Common myeloid progenitor, CD34-positive (primary cell): ENCODE measurements around the gene CDH23.

Source experiments
- CTCF ChIA-PET: fragments of 350-600 bp; sonication (Branson Sonifier 250); formaldehyde crosslinking; loops from one replicate; lab custom pipeline; 2021; ENCODE audit warnings: antibody characterized with exemption; lab: Charles Lee
- POLR2A ChIA-PET: fragments of 350-600 bp; sonication (Branson Sonifier 250); formaldehyde crosslinking; loops from one replicate; lab custom pipeline; 2021; ENCODE audit warnings: antibody characterized with exemption; lab: Charles Lee
- DNase-seq, 3 donors: peaks; one replicate each; pipeline versions ENCODE4 v3.0.0 to v3.0.0-alpha.2; 2013
- H3K27ac ChIP-seq, 2 experiments: 1 replicate in 1 of 2; 2 replicates in 1 of 2; pipeline ENCODE4 v1.7.0; 2013; ENCODE audit warnings: inconsistent platforms in 2 of 2, low read length in 2 of 2, mild to moderate bottlenecking in 2 of 2, low read depth in 1 of 2, moderate library complexity in 1 of 2; ENCODE audit not compliant: severe bottlenecking in 2 of 2, insufficient read depth in 1 of 2, poor library complexity in 1 of 2
- H3K27me3 ChIP-seq, 5 experiments: replicated peaks in 2 of 5; 1 replicate in 3 of 5; 2 replicates in 2 of 5; pipeline versions ENCODE4 v1.6.1 to v1.7.0; 2013; ENCODE audit warnings: low read length in 4 of 5, mild to moderate bottlenecking in 2 of 5, moderate library complexity in 2 of 5, inconsistent platforms in 1 of 5; ENCODE audit not compliant: insufficient read depth in 5 of 5, control insufficient read depth in 4 of 5
- H3K36me3 ChIP-seq, 4 experiments: 1 replicate in 2 of 4; 2 replicates in 2 of 4; pipeline versions ENCODE4 v1.6.1 to v1.7.0; 2013; ENCODE audit warnings: low read length in 3 of 4, control low read depth in 1 of 4, mild to moderate bottlenecking in 1 of 4; ENCODE audit not compliant: control insufficient read depth in 4 of 4, insufficient read depth in 4 of 4
- H3K4me1 ChIP-seq, 4 experiments: 1 replicate in 3 of 4; 2 replicates in 1 of 4; pipeline versions ENCODE4 v1.6.1 to v1.7.1; 2013; ENCODE audit warnings: low read length in 3 of 4, mild to moderate bottlenecking in 3 of 4, control low read depth in 1 of 4, inconsistent platforms in 1 of 4, moderate library complexity in 1 of 4; ENCODE audit not compliant: control insufficient read depth in 4 of 4, insufficient read depth in 4 of 4; ENCODE audit errors: control extremely low read depth in 1 of 4
- H3K4me3 ChIP-seq, 7 experiments: 1 replicate in 4 of 7; 2 replicates in 3 of 7; pipeline versions ENCODE4 v1.5.1 to v1.7.0; 2013; ENCODE audit warnings: mild to moderate bottlenecking in 7 of 7, low read length in 6 of 7, moderate library complexity in 6 of 7, inconsistent platforms in 2 of 7, low read depth in 2 of 7, control low read depth in 1 of 7; ENCODE audit not compliant: insufficient read depth in 4 of 7, control insufficient read depth in 1 of 7; ENCODE audit errors: extremely low read depth in 1 of 7
- H3K9me3 ChIP-seq, 5 experiments: 1 replicate in 4 of 5; 2 replicates in 1 of 5; pipeline versions ENCODE4 v1.6.1 to v1.7.1; 2013; ENCODE audit warnings: low read length in 4 of 5, mild to moderate bottlenecking in 2 of 5, inconsistent platforms in 1 of 5, low read depth in 1 of 5, moderate library complexity in 1 of 5; ENCODE audit not compliant: control insufficient read depth in 4 of 5, insufficient read depth in 2 of 5; ENCODE audit errors: control extremely low read depth in 1 of 5
- WGBS: methylation state at CpG from one replicate; pipeline ENCODE4 v1.1.5; 2013; ENCODE audit not compliant: insufficient coverage; 5-methylcytosine and 5-hydroxymethylcytosine counted together

Gene CDH23

DNA sequence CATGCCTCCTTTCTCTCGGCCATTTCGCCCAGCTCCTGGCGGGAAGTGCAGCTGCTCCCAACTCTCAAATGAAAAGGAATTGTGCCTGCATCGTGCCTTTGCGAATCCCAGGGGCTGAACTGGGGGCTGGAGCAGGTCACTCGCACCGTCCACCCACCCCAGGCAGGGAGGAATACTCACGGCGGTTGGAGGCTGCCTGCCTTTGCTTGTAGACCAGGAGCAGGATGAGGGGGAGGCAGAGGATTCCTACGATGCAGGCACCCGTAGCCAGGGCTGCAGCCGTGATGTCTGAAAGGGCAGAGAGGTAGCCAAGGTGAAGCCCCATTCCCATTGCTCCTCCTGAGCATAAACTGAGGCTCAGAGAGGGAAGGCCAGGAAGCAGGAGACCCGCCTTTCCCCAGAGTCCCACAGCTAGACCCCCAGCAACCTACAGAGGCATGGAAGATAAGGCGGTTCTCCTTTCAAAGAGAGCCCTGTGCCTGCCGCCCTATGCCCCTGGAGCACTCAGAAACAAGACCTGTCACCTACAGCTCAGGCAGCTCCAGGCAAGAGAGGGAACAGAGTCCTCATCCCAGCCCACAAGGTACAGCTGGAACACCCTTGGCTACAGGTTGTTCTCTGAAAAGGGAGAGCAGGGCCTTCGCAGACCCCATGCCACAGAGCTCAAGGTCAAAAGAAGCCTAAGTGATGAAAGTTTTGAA lies 358.6 kb downstream of the CDH23 start:
- ChIA-PET CTCF (interaction anchor here (0.7 to 7.6 kb wide), 11 partner anchors 9 to 371 kb away, joined by 3 to 129 read pairs (median 6); partner anchors contain the start of gene VSIR), POLR2A (interaction anchor here (2.3 kb wide), 1 partner anchor 18 kb away, joined by 9 read pairs; the partner anchor contains the start of gene VSIR)
- Histone ChIP-seq H3K4me3 (peak overlapping the region in 1 of 7 experiments; percentile 7), H3K27me3 (no peaks in the 10 kb centered on the region), H3K36me3 (peaks cover 0 to 50% (median 17%) of the 10 kb centered on the region in 4 experiments), H3K9me3 (no peaks in the 10 kb centered on the region), H3K4me1 (peaks cover 52 to 88% (median 86%) of the 10 kb centered on the region in 4 experiments), H3K27ac (peak overlapping the region; percentile 30 to 63)
- no peak for DNase-seq
- 93% methylated on average over 15 of the region's 16 CpGs for whole genome bisulfite sequencing

DNA sequence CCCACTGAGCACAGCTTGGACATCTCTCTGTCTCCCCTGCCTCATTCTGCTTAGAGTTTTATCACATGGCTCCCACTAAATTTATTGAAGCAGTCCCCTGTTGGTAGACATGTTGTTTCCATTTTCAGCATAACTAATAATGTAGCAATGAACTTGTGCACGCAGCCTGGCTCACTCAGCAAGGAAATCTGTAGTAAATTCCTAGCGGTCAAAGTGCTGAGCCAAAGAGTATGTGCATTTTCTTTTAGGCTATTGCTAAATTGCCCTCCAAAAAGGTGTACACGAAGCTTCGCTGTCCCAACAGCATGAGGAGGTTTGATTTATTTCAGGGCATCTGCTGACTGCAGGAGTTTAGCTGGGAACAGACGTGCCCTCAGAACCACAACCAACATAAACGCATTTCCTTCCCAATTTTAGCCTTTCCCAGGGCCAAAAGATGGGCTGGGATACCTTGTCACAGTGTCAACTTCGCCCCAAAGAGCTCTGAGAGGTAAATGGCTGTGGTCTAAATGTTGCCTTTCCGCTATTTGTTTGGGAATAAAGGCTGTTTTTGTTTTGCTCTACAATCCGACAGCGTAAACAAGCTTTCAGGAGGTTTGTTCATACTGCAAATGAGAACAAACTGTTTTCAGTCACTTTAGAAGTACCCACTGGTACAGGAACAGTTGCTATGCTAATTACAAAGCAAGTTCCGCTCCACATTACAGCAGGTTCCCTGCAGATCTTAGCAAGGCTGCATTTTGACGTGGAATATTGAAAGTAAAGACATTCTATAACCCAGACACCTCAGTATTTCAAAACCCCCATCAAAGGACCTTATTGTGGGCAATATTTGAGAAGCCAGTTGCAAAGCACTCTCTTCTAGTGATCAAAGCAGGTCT lies 359.8 kb downstream of the CDH23 start:
- peak in 2 of 3 donors; percentile 75 to 80 for DNase-seq
- Histone ChIP-seq H3K36me3 (peaks cover 3 to 52% (median 15%) of the 10 kb centered on the region in 4 experiments), H3K9me3 (no peaks in the 10 kb centered on the region), H3K4me1 (peaks cover 52 to 88% (median 87%) of the 10 kb centered on the region in 4 experiments), H3K27ac (peak overlapping the region; percentile 30 to 63), H3K27me3 (no peaks in the 10 kb centered on the region), H3K4me3 (peak overlapping the region in 4 of 7 experiments; percentile 34 to 45 (median 40))
- CTCF ChIA-PET, result interaction anchor here (0.9 to 7.6 kb wide), 14 partner anchors 8 to 61 kb away, joined by 3 to 129 read pairs (median 8); partner anchors contain the start of gene VSIR
- 0% methylated on average over 4 of the region's 12 CpGs for WGBS
- POLR2A ChIA-PET, result interaction anchor here (0.6 to 2.3 kb wide), 4 partner anchors 8 to 988 kb away, joined by 3 to 11 read pairs (median 6); partner anchors contain the start of gene VSIR

DNA sequence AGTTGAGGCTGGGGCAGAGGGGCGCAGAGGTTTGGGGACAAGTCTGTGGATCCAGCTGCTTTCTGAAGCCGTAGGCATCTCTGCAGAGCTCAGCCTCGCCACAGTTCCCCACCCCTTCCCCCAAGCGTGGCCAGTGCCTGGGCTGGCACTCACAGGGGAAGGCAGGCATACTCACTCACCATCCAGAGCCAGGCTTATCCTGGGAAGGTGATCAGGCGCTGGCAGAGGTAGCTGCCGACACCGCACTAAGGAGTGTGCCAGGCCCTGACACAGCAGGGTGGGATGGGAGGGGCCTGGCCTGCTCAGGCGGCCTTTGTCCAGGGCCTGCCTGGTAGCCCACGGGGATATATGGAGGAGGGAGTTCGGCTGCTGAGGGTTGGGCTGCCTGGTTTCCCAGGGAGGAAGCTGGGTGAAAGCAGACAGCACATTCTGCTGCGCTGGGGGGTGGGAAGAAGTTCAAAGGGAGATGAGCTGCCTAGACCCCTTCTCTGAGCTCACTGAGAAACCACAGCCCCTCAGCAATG lies 360.7 kb downstream of the CDH23 start:
- H3K36me3 ChIP-seq, result peaks cover 3 to 52% (median 18%) of the 10 kb centered on the region in 4 experiments
- H3K4me3 ChIP-seq, result peak overlapping the region in 3 of 7 experiments; percentile 34 to 45 (median 40)

DNA sequence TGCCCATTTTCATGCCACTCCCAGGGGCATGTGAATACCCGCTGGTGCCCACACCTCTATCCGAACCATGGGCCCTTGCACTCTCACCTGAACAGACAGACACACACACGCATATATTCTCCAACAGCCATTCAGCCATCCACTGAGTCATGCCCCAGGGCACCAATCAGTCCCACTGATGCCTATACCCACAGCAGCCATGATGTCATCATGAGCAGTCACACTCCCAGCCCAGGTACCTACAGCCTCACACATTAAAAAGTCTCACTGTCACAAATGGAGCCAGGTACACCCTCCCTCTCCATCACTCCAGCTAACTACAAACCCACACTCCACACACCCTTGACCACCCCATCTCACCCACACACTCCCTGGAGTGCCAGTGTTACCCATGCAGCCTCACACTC lies 364.4 kb downstream of the CDH23 start:
- peak overlapping the region in 1 of 2 experiments; percentile 2 for H3K27ac ChIP-seq
- no peaks in the 10 kb centered on the region for H3K27me3 ChIP-seq
- H3K9me3 ChIP-seq, result no peaks in the 10 kb centered on the region
- peaks cover 3 to 65% (median 29%) of the 10 kb centered on the region in 4 experiments for H3K36me3 ChIP-seq
- ChIA-PET POLR2A (no interaction called here), CTCF (interaction anchor here (0.6 to 4.0 kb wide), 2 partner anchors 12 to 14 kb away, joined by 3 to 32 read pairs; partner anchors contain the start of gene VSIR)
- no CpG with 5 or more reads among the region's 3 CpGs for WGBS
- H3K4me1 ChIP-seq, result peaks cover 20 to 79% (median 68%) of the 10 kb centered on the region in 4 experiments
- no peak overlapping the region for H3K4me3 ChIP-seq
- no peak for DNase-seq

More for the DNA sequence above, 360.7 kb downstream of the CDH23 start:
- POLR2A ChIA-PET, result interaction anchor here (0.7 to 2.3 kb wide), 4 partner anchors 9 to 16 kb away, joined by 3 to 11 read pairs (median 7); partner anchors contain the start of gene VSIR
- 37% methylated on average over 6 of the region's 11 CpGs for WGBS
- CTCF ChIA-PET, result interaction anchor here (0.7 to 7.6 kb wide), 17 partner anchors 9 to 98 kb away, joined by 3 to 129 read pairs (median 7); partner anchors contain the start of gene VSIR
- peak in 2 of 3 donors; percentile 22 to 34 for DNase-seq
- peak overlapping the region; percentile 30 to 63 for H3K27ac ChIP-seq
- H3K9me3 ChIP-seq, result no peaks in the 10 kb centered on the region
- H3K27me3 ChIP-seq, result no peaks in the 10 kb centered on the region
- peaks cover 46 to 86% (median 81%) of the 10 kb centered on the region in 4 experiments for H3K4me1 ChIP-seq

DNA sequence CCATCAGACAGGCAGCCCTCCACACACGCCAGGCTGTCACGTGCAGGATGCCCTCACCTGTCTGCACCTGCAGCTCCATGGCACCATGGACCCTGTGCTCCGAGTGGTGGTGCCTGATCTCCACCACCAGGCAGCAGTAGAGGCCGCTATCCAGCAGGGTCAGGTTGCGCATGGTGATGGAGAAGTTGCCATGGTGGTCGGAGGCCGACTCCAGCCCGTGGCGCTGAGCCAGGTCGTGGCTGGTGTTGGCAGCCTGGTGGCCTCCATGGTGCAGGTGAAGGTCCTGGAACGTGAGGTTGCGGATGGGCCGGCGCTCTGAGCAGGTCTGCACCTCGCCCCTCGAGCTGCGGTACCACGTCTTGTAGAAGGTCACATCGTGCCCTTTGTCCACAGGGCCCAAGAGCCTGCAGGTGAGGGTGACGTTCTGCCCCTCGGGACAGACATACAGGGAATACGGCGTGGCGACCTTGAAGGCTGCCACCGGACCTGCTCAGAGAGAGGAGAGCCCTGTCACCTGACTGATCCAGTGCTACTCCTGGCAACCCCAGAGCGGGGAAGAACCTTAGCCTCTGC lies 364.9 kb downstream of the CDH23 start:
- H3K4me3 ChIP-seq, result no peak overlapping the region
- no peaks in the 10 kb centered on the region for H3K9me3 ChIP-seq
- H3K4me1 ChIP-seq, result peaks cover 15 to 74% (median 63%) of the 10 kb centered on the region in 4 experiments
- ChIA-PET CTCF (interaction anchor here (0.6 to 4.0 kb wide), 3 partner anchors 11 to 38 kb away, joined by 3 to 32 read pairs (median 5); partner anchors contain the start of gene VSIR), POLR2A (no interaction called here)
- DNase-seq, result no peak
- no peaks in the 10 kb centered on the region for H3K27me3 ChIP-seq
- H3K36me3 ChIP-seq, result peaks cover 5 to 68% (median 31%) of the 10 kb centered on the region in 4 experiments
- no peak overlapping the region for H3K27ac ChIP-seq
- 96% methylated on average over 25 of the region's 26 CpGs for WGBS

DNA sequence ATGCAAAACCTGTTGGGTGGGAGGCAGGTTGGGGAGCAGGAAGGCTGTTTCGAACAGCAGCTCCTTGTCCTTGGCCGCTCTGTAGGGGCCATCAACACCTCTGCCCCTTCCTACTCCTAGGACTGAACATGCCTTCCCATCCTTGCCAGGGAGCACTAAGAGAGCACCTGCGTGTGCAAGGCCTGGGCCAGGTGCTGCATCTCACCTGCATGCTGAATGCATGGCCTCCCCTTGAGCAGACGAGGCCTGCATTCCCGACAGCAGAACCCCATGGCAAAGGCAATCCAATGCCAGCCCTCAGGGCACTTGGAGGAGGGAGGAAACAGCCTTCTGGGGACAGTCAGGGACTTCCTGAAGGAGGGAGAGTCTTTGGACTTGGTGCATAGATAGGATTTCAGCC lies 365.6 kb downstream of the CDH23 start:
- POLR2A ChIA-PET, result interaction anchor here (0.9 kb wide), 1 partner anchor 10 kb away, joined by 4 read pairs; no protein-coding TSS in a partner anchor
- WGBS, result 96% methylated on average over 5 of the region's 5 CpGs
- Histone ChIP-seq H3K27ac (no peak overlapping the region), H3K4me3 (no peak overlapping the region), H3K9me3 (no peaks in the 10 kb centered on the region), H3K4me1 (peaks cover 12 to 74% (median 61%) of the 10 kb centered on the region in 4 experiments), H3K27me3 (no peaks in the 10 kb centered on the region), H3K36me3 (peaks cover 5 to 74% (median 34%) of the 10 kb centered on the region in 4 experiments)
- DNase-seq, result no peak
- CTCF ChIA-PET, result interaction anchor here (0.8 to 4.0 kb wide), 5 partner anchors 10 to 39 kb away, joined by 3 to 32 read pairs (median 5); partner anchors contain the start of gene VSIR
